ENCODE data around the gene GALNT9.

- TF ChIP-seq CTCF (IDR thresholded peaks at IDR 0.05), result no peak
- TF ChIP-seq POLR2AphosphoS5 (IDR thresholded peaks at IDR 0.05; ENCODE audit: low read depth, low read length), result no peak
- no peak for TF ChIP-seq RAD21 (IDR thresholded peaks at IDR 0.05; ENCODE audit: low read length)
- no peak for TF ChIP-seq EP300 (IDR thresholded peaks at IDR 0.05; ENCODE audit: borderline replicate concordance in 1 of 2, low read depth in 1 of 2, low read length in 1 of 2)
- TF ChIP-seq FOSL2 (IDR thresholded peaks at IDR 0.05; ENCODE audit: borderline replicate concordance, low read depth), result no peak
- TF ChIP-seq, protein P1, sequence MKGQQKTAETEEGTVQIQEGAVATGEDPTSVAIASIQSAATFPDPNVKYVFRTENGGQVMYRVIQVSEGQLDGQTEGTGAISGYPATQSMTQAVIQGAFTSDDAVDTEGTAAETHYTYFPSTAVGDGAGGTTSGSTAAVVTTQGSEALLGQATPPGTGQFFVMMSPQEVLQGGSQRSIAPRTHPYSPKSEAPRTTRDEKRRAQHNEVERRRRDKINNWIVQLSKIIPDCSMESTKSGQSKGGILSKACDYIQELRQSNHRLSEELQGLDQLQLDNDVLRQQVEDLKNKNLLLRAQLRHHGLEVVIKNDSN (IDR thresholded peaks at IDR 0.05; ENCODE audit: borderline replicate concordance, low read depth), result no peak
- TF ChIP-seq EZH2phosphoT487 (IDR thresholded peaks at IDR 0.05; ENCODE audit: borderline replicate concordance, low read depth), result no peak
- no peak for TF ChIP-seq JUND (IDR thresholded peaks at IDR 0.05)
- no peak for TF ChIP-seq GABPA (IDR thresholded peaks at IDR 0.05; ENCODE audit: low read depth)
- TF ChIP-seq RCOR1 (IDR thresholded peaks at IDR 0.05; ENCODE audit: low read length), result no peak
- TF ChIP-seq REST (IDR thresholded peaks at IDR 0.05; ENCODE audit: low read depth, low read length), result no peak
- no peak for TF ChIP-seq SMC3 (IDR thresholded peaks at IDR 0.05; ENCODE audit: low read depth, low read length)
- no peak for TF ChIP-seq SIN3A (IDR thresholded peaks at IDR 0.05; ENCODE audit: borderline replicate concordance, low read depth, low read length)
- no peak for TF ChIP-seq CHD2 (IDR thresholded peaks at IDR 0.05; ENCODE audit: low read length, partially characterized antibody)
Observed at GRCh38 chr12:132216354-132216987, 112.9 kb downstream of the GALNT9 start.

Data from SK-N-SH (cell line).